ENCODE results near the gene PSMD13. TPM values are rescaled to one million over a fixed set of nuclear protein-coding genes. Genes with fewer than 3 reads are reported as not detected.

PSMD13 gene
- total RNA-seq, 4 donors from 2014 or later, result 85.8 to 114 (median 93.5) TPM

DNA sequence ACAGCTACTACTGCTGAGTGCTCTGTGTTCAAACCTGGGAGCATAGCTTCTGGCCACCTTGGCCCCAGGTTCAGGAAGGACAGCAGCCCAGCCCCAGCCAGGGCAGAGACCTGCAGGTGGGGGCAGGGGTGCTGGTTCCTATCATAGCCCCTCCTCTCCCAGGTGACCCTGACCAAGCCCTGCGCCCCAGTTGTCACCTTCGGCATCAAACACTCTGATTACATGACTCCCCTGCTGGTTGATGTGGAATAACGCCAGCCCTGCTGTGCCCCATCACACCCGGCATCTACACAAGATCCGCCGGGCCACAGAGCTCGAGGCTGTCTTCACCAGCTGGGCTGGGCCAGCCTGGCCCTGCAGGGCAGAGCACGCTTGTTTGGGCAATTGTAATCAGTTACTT lies 37.0 kb upstream of the PSMD13 start:
- H3K4me1 ChIP-seq, result peaks cover 0 to 27% (median 0%) of the 10 kb centered on the region in 3 donors
- no peak for TF ChIP-seq EP300 (IDR thresholded peaks at IDR 0.05)
- no peak for TF ChIP-seq POLR2AphosphoS5 (IDR thresholded peaks at IDR 0.05)
- TF ChIP-seq, protein P1, sequence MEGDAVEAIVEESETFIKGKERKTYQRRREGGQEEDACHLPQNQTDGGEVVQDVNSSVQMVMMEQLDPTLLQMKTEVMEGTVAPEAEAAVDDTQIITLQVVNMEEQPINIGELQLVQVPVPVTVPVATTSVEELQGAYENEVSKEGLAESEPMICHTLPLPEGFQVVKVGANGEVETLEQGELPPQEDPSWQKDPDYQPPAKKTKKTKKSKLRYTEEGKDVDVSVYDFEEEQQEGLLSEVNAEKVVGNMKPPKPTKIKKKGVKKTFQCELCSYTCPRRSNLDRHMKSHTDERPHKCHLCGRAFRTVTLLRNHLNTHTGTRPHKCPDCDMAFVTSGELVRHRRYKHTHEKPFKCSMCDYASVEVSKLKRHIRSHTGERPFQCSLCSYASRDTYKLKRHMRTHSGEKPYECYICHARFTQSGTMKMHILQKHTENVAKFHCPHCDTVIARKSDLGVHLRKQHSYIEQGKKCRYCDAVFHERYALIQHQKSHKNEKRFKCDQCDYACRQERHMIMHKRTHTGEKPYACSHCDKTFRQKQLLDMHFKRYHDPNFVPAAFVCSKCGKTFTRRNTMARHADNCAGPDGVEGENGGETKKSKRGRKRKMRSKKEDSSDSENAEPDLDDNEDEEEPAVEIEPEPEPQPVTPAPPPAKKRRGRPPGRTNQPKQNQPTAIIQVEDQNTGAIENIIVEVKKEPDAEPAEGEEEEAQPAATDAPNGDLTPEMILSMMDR (IDR thresholded peaks at IDR 0.05), result no peak
- TF ChIP-seq POLR2A (IDR thresholded peaks at IDR 0.05), result no peak
- no peak overlapping the region for H3K27ac ChIP-seq
- WGBS, 2 donors (ENCODE audit: low coverage in 1 of 2), result 76 to 83% methylated on average over 2 to 6 of the region's 8 CpGs
- no peaks in the 10 kb centered on the region for H3K9me3 ChIP-seq
- peaks cover 0 to 50% of the 10 kb centered on the region in 2 donors for H3K36me3 ChIP-seq
- no peak overlapping the region for H3K4me3 ChIP-seq
- no peak for ATAC-seq
- H3K27me3 ChIP-seq, result no peaks in the 10 kb centered on the region

DNA sequence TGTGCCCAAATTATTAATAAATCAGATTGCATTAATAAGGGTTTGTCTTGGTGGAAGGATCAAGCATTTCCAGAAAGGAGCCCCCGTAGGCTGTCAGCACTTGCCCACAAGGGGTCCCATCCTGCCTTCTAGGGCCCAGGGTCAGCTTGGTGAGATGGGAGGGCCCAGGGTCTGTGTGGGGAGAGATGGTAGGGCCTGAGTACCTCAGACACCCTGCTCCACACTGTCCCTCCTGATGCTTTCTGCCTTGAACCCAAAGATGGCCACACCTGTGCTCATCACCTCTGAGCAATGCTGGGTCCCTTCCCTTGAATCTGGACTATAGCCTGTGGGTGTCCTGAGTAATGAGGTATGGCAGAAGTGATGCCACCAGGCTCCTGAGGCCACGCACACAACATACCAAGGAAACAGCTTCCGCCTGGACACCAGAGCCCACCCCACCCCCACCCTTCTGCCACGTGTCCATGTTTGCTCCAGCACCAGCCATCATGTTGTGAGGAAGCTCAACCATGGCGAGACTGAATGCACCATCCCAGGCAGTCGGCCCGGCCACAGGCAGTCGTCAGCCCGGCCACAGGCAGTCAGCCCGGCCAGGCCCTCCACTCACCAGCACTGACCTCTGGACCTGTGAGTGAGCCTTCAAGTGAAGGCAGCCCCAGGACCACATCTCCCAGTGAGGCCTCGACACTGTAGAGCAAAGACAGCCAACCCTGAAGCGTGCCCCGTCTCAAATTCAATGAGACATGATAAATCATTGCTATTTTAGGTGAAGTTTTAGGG lies 36.4 kb upstream of the PSMD13 start:
- Histone ChIP-seq H3K4me1 (peaks cover 0 to 33% (median 3%) of the 10 kb centered on the region in 3 donors), H3K27ac (no peak overlapping the region), H3K36me3 (peaks cover 0 to 56% of the 10 kb centered on the region in 2 donors), H3K4me3 (no peak overlapping the region), H3K9me3 (no peaks in the 10 kb centered on the region), H3K27me3 (no peaks in the 10 kb centered on the region)
- WGBS, 2 donors (ENCODE audit: low coverage in 1 of 2), result 73 to 89% methylated on average over 2 to 3 of the region's 13 CpGs
- ATAC-seq, result no peak
- TF ChIP-seq, protein P1 (IDR thresholded peaks at IDR 0.05), result no peak
- TF ChIP-seq POLR2A (IDR thresholded peaks at IDR 0.05) (no peak), POLR2AphosphoS5 (IDR thresholded peaks at IDR 0.05) (no peak), EP300 (IDR thresholded peaks at IDR 0.05) (no peak)

DNA sequence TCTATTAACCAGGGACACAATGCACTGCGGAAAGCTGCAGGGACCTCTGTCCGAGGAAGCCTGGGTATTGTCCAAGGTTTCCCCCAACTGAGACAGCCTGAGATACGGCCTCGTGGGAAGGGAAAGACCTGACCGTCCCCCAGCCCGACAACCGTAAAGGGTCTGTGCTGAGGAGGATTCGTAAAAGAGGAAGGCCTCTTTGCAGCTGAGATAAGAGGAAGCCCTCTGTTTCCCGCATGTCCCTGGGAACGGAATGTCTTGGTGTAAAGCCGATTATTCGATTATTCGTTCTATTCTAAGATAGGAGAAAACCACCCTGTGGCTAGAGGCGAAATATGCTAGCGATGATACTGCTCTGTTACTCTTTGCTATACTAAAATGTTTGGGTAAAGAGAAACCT lies 34.8 kb upstream of the PSMD13 start:
- TF ChIP-seq, protein P1 (IDR thresholded peaks at IDR 0.05), result no peak
- TF ChIP-seq POLR2AphosphoS5 (IDR thresholded peaks at IDR 0.05) (no peak), POLR2A (IDR thresholded peaks at IDR 0.05) (no peak), EP300 (IDR thresholded peaks at IDR 0.05) (no peak)
- H3K9me3 ChIP-seq, result no peaks in the 10 kb centered on the region
- no peaks in the 10 kb centered on the region for H3K27me3 ChIP-seq
- 60 to 80% methylated on average over 4 to 10 of the region's 15 CpGs for WGBS, 2 donors (ENCODE audit: low coverage in 1 of 2)
- H3K27ac ChIP-seq, result no peak overlapping the region
- H3K36me3 ChIP-seq, result peaks cover 0 to 61% of the 10 kb centered on the region in 2 donors
- ATAC-seq, result no peak
- H3K4me3 ChIP-seq, result no peak overlapping the region
- peaks cover 0 to 45% (median 14%) of the 10 kb centered on the region in 3 donors for H3K4me1 ChIP-seq

DNA sequence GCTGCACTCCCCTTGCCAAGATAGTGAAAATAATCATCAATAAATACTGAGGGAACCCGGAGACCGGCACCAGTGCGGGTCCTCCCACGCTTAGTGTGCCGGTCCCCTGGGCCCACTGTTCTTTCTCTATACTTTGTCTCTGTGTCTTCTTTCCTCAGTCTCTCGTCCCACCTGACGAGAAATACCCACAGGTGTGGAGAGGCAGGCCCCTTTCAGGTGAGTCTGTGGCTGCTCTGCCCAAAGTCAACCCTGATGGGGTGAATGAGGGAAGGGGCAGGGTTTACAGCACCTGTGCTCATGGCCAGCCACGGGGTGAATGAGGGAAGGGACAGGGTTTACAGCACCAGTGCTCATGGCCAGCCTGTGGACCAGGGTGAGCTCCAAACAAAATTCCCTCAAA lies 34.3 kb upstream of the PSMD13 start:
- peak overlapping the region in 1 of 4 donors; percentile 5 for H3K27ac ChIP-seq
- H3K27me3 ChIP-seq, result no peaks in the 10 kb centered on the region
- H3K4me1 ChIP-seq, result peaks cover 0 to 45% (median 14%) of the 10 kb centered on the region in 3 donors
- TF ChIP-seq EP300 (IDR thresholded peaks at IDR 0.05) (no peak), POLR2AphosphoS5 (IDR thresholded peaks at IDR 0.05) (no peak), POLR2A (IDR thresholded peaks at IDR 0.05) (no peak)
- TF ChIP-seq, protein P1 (IDR thresholded peaks at IDR 0.05), result no peak
- ATAC-seq, result no peak
- H3K36me3 ChIP-seq, result peaks cover 0 to 61% of the 10 kb centered on the region in 2 donors
- H3K4me3 ChIP-seq, result no peak overlapping the region
- no peaks in the 10 kb centered on the region for H3K9me3 ChIP-seq
- 81 to 82% methylated on average over 7 to 8 of the region's 8 CpGs for WGBS, 2 donors (ENCODE audit: low coverage in 1 of 2)
